Endothelial cell of umbilical vein (primary cell): ENCODE results near the gene AP5S1.

Experiments
- EZH2 ChIP-seq: IDR thresholded peaks from 2 replicates; pipeline ENCODE4 v1.6.1; 2012; ENCODE audit warnings: borderline replicate concordance, low read depth, mild to moderate bottlenecking, moderate library complexity, low read length, inconsistent platforms; ENCODE audit not compliant: severe bottlenecking
- GATA2 ChIP-seq: IDR thresholded peaks from 2 replicates; pipeline ENCODE4 v1.7.0; 2011; ENCODE audit warnings: low read depth, mild to moderate bottlenecking, moderate library complexity, mixed read lengths, low read length; ENCODE audit not compliant: insufficient read length, insufficient read depth
- POLR2AphosphoS5 ChIP-seq: IDR thresholded peaks from 2 replicates; pipeline ENCODE4 v1.6.1; 2012; ENCODE audit warnings: low read depth, mild to moderate bottlenecking, control low read depth, low read length, moderate library complexity; ENCODE audit not compliant: insufficient read depth
- TF ChIP-seq, protein P1 (sequence below), 2 donors: IDR thresholded peaks; 1 replicate in 1 of 2; 2 replicates in 1 of 2; pipeline ENCODE4 v1.5.1; 2011; ENCODE audit warnings: low read length in 2 of 2, mild to moderate bottlenecking in 2 of 2, moderate library complexity in 2 of 2, control low read depth in 1 of 2, inconsistent platforms in 1 of 2, low read depth in 1 of 2; ENCODE audit not compliant: insufficient read depth in 1 of 2; ENCODE audit errors: extremely low read depth in 1 of 2
- TF ChIP-seq, protein P2 (sequence below): IDR thresholded peaks from 2 replicates; pipeline ENCODE4 v1.6.1; 2011; ENCODE audit not compliant: insufficient read depth, insufficient read length

DNA sequence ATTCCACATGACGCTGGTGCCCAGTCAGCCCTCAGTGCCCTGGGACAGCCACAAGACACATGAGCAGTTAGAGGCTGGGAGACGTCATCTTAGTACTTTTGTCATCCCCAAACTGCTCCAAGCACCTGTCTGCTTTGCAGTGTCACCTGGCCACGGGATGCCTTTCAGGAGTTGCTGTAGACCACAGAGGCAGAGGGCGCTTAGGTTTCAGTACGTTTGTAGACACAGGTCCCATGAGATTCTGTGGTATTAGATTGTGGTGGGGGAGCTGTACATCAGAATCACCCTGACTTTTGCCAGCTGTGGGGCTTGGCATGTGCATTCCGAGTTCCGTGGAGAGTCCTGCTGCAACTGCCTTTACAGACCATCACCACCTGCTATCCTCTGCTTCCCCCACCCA, 43.0 kb downstream of the AP5S1 start:
- TF ChIP-seq EZH2 (no peak), GATA2 (no peak), POLR2AphosphoS5 (no peak)
- TF ChIP-seq, protein P1, sequence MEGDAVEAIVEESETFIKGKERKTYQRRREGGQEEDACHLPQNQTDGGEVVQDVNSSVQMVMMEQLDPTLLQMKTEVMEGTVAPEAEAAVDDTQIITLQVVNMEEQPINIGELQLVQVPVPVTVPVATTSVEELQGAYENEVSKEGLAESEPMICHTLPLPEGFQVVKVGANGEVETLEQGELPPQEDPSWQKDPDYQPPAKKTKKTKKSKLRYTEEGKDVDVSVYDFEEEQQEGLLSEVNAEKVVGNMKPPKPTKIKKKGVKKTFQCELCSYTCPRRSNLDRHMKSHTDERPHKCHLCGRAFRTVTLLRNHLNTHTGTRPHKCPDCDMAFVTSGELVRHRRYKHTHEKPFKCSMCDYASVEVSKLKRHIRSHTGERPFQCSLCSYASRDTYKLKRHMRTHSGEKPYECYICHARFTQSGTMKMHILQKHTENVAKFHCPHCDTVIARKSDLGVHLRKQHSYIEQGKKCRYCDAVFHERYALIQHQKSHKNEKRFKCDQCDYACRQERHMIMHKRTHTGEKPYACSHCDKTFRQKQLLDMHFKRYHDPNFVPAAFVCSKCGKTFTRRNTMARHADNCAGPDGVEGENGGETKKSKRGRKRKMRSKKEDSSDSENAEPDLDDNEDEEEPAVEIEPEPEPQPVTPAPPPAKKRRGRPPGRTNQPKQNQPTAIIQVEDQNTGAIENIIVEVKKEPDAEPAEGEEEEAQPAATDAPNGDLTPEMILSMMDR (IDR thresholded peaks at IDR 0.05; ENCODE audit: extremely low read depth in 1 of 2, insufficient read depth in 1 of 2, low read depth in 1 of 2, low read length in 2 of 2): no peak
- TF ChIP-seq, protein P2, sequence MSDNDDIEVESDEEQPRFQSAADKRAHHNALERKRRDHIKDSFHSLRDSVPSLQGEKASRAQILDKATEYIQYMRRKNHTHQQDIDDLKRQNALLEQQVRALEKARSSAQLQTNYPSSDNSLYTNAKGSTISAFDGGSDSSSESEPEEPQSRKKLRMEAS: no peak
